Vagina (tissue), 2 donors: ENCODE data around the gene GOLGA1.

Experiments used
- CTCF ChIP-seq, 3 experiments: fragments of 450-650 bp in 2 of 3; fragments of 200-600 bp in 1 of 3; sonication (generic) in 1 of 3; IDR thresholded peaks; one replicate each; pipeline ENCODE4 v1.5.1; 2017 to 2019; ENCODE audit warnings: antibody characterized with exemption in 3 of 3, mild to moderate bottlenecking in 2 of 3, moderate library complexity in 2 of 3
- POLR2A ChIP-seq, 2 donors: fragments of 450-650 bp; IDR thresholded peaks; one replicate each; pipeline ENCODE4 v1.6.1; 2017; ENCODE audit warnings: antibody characterized with exemption in 2 of 2, mild to moderate bottlenecking in 2 of 2, moderate library complexity in 2 of 2

- no peak for TF ChIP-seq CTCF (IDR thresholded peaks at IDR 0.05)
- TF ChIP-seq POLR2A (IDR thresholded peaks at IDR 0.05): no peak
Observed at GRCh38 chr9:124897570-124898460, 43.1 kb downstream of the GOLGA1 start.
